GM19328 (cell line): ENCODE data around the gene FDX2.
A peak's percentile ranks its signal among the peaks of the same experiment; 100 is the strongest.

Experiments
- ATAC-seq: cut with Tn5 transposase; IDR thresholded peaks from one replicate; pipeline ENCODE4 v1.9.1; 2021; ENCODE audit warnings: mild to moderate bottlenecking, moderate library complexity; ENCODE audit not compliant: unreplicated experiment

FDX2 gene

GRCh38 chr19:10332965-10333757, 17.3 kb upstream of the FDX2 start, which contains the start of gene RAVER1:
TSS of gene RAVER1 (minus strand) at chr19:10333529. CDS start at chr19:10333507, 22 bp downstream.
- ATAC-seq: peak; percentile 83

DNA sequence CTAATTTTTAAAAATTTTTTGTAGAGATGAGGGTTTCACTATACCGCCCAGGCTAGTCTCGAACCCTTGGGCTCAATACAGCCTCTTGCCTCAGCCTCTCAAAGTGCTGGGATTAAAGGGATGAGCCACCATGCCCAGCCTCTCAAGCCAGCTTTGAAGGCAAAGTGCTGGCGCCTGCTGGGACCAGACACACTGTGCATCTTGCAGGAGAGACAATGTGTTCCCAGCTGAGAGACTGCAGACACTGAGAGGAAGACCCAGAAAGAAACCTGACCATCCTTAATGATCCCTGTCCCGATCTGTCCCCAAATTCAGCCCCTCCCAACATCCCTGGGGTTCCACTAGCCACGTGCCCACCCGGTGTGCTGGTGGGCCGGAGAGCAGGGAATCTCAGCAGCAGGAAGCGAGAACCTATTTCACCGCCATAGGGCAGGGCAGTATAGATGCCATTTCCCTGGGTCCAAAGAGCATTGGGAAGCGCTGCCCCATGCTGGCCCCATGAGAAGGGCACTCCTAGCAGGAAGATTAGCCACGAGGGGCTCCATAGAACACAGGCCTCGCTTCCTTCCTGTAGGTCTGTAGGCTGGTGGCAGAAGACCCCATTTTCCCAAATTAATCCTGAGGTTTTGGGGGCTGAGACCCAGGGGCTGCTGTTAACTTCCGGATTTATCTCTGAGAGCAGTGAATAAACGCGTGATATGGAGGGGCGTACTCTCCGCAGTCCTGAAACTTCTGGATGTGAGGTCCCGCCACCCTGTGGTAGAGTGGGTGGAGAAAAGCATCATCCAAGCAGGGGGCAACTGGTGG, 16.5 kb upstream of the FDX2 start:
- ATAC-seq: no peak

- no peak for ATAC-seq
Observed at GRCh38 chr19:10329555-10329954, 13.7 kb upstream of the FDX2 start.

DNA sequence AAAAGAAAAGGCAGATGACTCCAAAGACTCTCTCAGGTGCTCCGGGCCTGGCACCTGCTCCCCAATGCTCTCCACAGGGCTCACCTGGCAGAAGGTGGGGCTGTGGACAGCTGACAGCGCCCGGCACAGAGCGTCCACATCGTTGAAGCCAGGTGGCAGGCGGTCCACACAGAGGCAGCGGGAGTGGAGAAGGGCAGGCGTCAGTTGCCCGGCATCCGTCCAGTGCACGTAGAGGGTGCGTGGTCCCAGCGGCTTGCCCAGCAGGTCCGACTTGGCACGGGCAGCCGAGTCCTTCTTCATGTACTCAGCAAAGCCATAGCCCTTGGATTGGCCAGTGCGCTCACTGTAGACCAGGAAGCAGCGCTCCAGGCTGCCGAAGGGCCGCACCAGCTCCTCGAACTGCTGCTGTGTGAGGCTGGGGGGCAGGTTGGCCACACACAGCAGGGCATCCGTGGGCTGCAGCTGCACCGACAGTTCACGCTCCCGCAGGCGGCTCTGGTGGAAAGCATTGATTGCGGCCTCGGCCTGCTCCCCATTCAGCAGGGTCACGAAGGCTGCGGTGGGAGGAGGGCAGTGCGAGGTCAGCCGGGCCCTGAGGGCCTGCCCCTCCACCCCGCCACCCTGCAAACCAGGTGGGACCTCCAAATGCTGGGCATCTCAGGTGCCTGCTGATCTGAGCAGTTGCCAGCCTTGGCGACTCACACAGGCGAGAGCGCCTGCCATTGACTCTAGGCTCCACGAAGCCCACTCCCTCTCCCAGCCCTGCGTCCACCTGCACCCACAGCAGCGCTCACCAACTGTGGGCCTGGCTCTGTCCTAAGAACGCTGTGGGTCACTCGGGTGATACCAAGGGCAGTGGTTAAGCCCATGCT, 13.0 kb upstream of the FDX2 start:
- ATAC-seq: no peak

GRCh38 chr19:10327793-10328192, 12.0 kb upstream of the FDX2 start:
- no peak for ATAC-seq

GRCh38 chr19:10325732-10326131, 9.9 kb upstream of the FDX2 start:
- no peak for ATAC-seq

GRCh38 chr19:10321874-10322835, 6.3 kb upstream of the FDX2 start:
- no peak for ATAC-seq

DNA sequence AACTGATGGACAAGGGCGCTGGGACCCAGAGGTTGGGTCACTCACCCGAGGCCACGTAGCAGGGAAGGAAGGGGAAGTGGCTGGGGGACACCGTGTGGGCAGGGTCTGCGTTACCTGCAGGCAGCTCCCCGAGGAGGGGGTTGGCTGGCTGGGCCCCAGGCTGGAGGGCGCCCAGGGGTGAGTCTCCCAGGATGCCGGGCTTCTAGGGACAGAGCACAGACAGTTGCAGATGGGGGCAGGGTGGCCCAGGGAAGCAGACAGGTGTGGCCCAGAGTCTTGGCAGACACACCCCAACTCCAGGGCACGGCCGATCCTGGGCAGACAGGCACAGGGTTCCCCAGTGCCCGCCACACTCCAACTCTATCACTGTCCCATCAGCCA, 5.6 kb upstream of the FDX2 start:
- no peak for ATAC-seq

DNA sequence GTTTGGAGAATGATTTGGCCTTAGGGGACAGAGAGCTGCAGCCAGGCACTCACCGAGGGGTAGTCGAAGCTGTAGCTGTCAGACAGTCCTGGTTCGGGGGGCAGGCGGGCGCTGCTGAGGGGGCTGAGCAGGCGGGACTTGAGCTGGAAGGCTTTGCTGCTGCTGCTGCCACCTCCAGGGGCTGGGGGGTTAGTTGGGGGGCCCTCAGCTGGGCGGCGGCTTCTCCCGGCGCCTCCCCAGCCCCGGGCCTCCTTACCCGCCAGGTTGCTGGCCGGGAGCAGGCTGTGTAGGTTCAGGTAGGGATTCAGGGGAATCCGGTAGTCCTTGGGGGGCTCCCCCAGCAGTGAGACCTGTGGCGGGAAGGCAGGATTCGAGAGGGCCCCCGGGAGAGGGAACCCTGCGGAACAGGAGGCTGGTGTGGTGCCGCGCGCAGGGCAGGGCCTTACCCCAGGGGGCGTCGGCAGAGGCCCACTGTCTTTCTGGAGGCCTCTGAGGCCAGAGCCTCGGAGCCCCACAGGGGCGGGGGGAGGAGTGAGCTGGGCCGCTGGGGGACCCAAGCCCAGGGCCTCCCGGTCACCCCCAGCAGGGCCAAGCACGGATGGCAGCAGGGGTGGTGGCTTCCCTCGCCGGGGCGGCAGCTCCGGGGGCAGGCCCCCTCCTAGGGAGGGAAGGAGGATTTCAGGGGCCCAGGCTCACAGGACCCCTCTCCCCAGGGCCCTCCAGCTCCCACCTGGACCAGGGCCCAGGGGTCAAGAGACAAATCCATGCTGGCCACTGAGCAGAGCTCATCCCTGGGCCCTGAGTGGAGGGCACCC, 5.0 kb upstream of the FDX2 start:
- no peak for ATAC-seq

- ATAC-seq: no peak
Observed at GRCh38 chr19:10318807-10319682, 3.2 kb upstream of the FDX2 start.

DNA sequence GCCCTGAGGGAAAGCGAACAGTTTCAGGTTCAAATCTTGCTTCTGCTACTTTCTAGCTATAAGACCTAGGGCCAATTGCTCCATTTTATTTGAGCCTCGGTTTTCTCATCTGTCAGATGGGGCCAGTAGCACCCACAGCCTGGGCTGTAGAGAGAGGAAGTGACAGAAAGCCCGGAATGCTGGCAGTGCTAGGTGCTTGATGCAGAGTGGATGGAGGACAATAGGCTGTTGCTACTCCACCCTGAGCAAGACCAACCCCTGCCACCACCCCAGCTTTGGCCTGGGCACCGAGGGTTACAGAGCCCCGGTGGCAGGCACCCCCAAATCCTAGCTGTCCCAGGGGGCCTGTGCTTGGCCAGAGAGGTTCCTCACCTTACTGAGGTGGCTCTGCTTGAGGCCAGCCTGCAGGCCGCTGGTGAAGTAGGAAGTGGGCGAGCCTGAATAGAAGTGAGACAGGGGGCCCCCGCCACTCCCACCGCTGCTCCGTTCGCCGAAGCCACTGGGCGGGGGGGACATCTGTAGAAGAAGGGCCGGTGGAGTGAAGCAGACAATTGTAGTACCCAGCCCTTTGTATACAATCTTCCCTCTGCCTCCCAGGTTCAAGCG, 2.1 kb upstream of the FDX2 start:
- ATAC-seq: no peak

DNA sequence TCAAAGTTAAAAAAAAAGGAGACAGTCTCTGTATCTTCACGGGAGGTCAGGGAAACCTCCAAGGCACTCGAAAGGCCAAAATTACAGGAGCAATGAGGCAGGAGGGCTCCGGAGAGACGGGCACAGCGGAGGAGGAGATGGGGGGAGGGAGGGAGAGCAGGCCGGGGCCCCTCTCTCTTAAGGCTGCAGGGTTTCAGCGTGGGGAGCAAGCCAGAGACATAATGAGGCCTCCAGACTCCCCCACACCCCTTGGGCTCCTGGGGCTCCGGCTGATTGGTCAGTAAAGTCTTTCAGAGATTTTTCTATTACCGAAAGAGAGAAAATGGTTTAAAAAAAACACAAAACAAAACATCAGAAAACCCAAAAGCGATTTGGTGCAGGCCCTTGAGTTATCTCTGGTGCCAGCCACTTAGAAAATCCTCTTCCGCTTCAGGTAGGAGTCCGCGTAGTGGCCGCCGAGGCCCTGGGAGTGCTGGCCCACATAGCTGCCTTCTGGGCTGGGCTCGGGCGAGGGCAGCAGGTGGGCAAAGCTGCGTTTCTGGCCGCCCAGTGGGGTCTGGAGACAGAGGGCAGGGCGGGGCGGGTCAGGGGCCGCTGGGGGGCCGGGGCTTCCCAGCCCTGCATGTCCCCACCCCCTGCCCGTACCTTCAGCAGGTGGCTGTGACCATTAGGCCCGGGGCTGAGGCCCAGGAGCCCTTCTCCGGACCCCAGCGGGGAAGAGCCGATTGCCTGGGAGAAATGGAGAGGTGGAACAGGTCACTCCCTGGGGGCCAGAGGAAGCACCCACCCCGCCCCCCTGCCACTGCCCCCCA, 1.4 kb upstream of the FDX2 start:
- no peak for ATAC-seq

GRCh38 chr19:10316229-10317044, 622 bp upstream of the FDX2 start:
- peak; percentile 14 for ATAC-seq

DNA sequence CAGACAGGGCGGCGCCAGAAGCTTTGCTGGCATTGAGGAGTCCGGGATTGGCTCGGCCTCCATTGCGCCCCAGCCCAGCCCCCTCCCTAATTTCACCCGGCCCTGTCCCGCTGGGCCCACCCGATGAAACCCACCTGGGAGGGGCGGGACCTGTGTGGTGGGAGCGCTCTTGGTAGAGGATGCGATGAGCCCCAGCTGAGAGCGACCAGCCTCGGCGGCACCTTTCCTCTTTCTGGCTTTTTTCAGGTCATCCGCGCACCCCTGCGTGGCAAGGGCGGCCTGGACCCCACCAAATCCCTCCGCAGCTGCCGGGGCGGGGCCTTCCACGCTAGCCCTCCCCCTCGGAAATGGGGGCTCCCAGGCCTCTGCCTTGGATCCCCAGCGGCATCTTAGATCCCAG, 6.4 kb downstream of the FDX2 start, which contains the start of gene ZGLP1:
TSS of gene ZGLP1 (minus strand) at position 393 of the 400 bp plus-strand sequence.
- ATAC-seq: no peak

DNA sequence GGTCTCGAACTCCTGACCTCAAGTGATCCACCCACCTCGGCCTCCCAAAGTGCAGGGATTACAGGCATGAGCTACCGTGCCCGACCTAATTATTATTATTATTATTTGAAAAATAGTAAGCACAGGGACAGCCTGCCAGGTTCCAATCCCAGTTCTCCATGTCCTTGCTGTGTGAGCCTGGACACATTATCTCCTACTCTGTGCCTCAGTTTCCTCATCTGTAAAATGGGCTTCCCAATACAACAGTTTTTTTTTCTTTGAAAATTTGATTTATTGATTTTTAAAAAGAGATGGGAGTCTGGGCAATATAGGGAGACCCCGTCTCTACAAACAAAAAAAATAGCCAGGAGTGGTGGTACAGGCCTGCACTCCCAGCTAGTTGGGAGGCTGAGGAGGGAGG, 9.5 kb downstream of the FDX2 start:
- ATAC-seq: no peak
